GM21423 (cell line): ENCODE data around the gene TMEM170B.
A peak's percentile ranks its signal among the peaks of the same experiment; 100 is the strongest.

Source experiments
- ATAC-seq: cut with Tn5 transposase; IDR thresholded peaks from one replicate; pipeline ENCODE4 v1.9.1; 2021; ENCODE audit warnings: mild to moderate bottlenecking, moderate library complexity; ENCODE audit not compliant: unreplicated experiment

TMEM170B gene

GRCh38 chr6:11537229-11538051, at the start of gene TMEM170B:
TSS of gene TMEM170B (plus strand) at chr6:11537749. CDS start at chr6:11538278, 529 bp downstream.
- peak; percentile 95 for ATAC-seq

- no peak for ATAC-seq
These were observed 46.6 kb upstream of the TMEM170B start for GRCh38 chr6:11490996-11491395.

- ATAC-seq = no peak
These were observed 45.7 kb upstream of the TMEM170B start for GRCh38 chr6:11491596-11492463.

- ATAC-seq = no peak
These were observed 44.9 kb upstream of the TMEM170B start for GRCh38 chr6:11492464-11493290.

GRCh38 chr6:11493974-11494373, 43.6 kb upstream of the TMEM170B start:
- ATAC-seq = no peak

GRCh38 chr6:11494786-11495564, 42.6 kb upstream of the TMEM170B start:
- no peak for ATAC-seq

GRCh38 chr6:11495565-11496145, 41.9 kb upstream of the TMEM170B start:
- ATAC-seq = no peak

GRCh38 chr6:11496152-11497060, 41.1 kb upstream of the TMEM170B start:
- peak; percentile 60 for ATAC-seq

- no peak for ATAC-seq
These were observed 40.4 kb upstream of the TMEM170B start for GRCh38 chr6:11497107-11497506.

GRCh38 chr6:11497881-11498280, 39.7 kb upstream of the TMEM170B start:
- no peak for ATAC-seq

GRCh38 chr6:11500008-11500407, 37.5 kb upstream of the TMEM170B start:
- no peak for ATAC-seq

GRCh38 chr6:11509471-11509870, 28.1 kb upstream of the TMEM170B start:
- no peak for ATAC-seq

- peak; percentile 93 for ATAC-seq
These were observed 22.9 kb upstream of the TMEM170B start for GRCh38 chr6:11514672-11515071.

- no peak for ATAC-seq
These were observed 21.8 kb upstream of the TMEM170B start for GRCh38 chr6:11515763-11516162.

GRCh38 chr6:11522812-11523605, 14.5 kb upstream of the TMEM170B start:
- no peak for ATAC-seq

GRCh38 chr6:11525468-11526155, 11.9 kb upstream of the TMEM170B start:
- no peak for ATAC-seq

- ATAC-seq = no peak
These were observed 11.4 kb upstream of the TMEM170B start for GRCh38 chr6:11526156-11526505.
